Suppressor macrophage treated with lipopolysaccharide for 1 hour (primary cell): ENCODE results near the gene KDM4B.

Experiments used
- DNase-seq, 3 donors: peaks; one replicate each; pipeline ENCODE4 v3.0.0-alpha.2; 2020 to 2022

The KDM4B gene

DNA sequence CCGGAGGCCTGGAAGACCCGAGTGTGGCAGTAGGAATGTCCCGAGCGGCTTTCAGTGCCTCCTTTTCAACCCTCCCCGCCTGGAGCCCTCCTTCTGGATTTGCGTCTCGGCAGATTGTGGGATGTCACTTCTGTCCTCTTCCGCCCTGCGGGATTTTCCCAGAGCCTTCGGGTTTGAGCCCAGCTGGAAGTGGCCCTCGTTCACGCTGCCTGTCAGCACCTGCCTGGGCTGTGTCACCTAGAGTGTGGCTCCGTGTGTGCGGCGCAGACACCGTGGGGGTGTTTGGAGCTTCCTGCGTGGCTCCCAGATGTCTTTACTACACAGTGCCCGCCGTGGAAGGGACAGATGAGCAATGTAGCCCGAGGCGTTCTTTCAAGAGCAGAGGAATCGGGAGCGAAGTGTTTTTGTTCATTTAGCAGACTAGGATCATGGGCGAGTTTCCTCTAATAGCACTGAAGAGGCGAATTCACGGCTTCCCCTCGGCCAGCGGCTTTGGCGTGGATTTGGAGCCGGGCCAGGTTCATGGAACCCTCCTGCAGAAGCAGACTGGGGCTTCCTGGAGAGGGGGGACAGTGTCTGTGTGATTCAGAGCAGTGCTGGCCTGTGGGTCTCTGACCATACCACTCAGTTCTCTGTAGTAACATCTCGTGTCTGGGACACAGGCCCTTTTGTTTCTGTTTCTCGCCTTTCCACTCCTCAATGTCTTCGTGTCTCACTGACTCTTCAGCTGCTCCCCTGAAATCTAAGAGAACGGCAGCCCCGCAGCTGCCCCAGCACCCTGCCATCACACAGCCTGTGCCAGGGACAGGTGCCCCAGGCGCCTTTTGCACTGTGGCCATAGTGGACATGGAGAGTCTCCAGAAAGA lies 68.0 kb downstream of the KDM4B start:
- DNase-seq, result no peak

DNA sequence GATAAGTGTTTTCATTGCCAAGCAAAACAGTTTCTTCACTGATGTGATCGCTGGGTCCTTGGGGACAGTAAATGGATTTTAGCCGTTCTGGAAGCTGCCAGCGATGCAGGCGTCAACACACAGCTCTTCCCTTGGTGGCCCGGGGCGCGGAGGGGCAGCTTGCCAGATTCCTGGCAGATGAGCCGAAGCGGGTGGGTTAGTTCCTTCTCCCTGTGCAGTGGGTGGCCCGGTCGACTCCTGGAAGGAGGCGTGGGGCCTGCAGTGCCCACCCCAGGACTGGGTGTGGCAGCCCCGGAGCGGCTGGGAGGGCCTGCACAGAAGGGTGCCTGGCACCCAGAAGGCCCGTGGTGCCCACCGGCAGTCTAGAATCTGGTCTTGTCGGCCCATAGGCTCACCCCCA lies 69.0 kb downstream of the KDM4B start:
- DNase-seq, result no peak

DNA sequence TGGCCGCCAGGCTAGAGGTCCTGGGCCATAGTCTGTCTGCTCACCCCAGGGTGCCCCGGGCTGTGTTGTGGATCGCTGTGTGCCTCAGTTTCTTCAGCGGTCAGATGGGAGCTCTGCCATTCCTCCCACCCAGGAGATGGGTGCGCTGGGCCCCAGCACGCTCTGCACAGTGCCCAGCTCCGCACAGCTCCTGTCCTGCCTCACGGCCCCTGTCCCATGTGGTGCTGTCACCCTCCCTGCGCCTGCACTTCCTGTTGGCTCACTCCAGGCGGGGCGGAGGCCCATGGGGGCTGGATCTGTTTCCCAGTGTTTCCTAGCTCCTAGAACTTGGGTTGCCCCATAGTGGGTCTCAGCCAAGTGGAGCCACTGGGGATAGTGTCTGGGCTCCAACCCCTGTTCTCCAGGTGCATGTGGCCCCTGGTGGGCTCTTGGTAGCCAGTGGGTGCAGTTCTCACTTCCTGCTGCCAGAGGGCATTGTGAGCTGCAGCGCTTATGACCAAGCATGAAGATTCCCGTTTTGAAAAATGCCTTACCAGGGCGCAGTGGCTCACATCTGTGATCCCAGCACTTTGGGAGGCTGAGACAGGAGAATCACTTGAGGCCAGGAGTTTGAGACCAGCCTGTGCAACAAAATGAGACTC lies 69.8 kb downstream of the KDM4B start:
- peak; percentile 43 to 50 (median 48) for DNase-seq

DNA sequence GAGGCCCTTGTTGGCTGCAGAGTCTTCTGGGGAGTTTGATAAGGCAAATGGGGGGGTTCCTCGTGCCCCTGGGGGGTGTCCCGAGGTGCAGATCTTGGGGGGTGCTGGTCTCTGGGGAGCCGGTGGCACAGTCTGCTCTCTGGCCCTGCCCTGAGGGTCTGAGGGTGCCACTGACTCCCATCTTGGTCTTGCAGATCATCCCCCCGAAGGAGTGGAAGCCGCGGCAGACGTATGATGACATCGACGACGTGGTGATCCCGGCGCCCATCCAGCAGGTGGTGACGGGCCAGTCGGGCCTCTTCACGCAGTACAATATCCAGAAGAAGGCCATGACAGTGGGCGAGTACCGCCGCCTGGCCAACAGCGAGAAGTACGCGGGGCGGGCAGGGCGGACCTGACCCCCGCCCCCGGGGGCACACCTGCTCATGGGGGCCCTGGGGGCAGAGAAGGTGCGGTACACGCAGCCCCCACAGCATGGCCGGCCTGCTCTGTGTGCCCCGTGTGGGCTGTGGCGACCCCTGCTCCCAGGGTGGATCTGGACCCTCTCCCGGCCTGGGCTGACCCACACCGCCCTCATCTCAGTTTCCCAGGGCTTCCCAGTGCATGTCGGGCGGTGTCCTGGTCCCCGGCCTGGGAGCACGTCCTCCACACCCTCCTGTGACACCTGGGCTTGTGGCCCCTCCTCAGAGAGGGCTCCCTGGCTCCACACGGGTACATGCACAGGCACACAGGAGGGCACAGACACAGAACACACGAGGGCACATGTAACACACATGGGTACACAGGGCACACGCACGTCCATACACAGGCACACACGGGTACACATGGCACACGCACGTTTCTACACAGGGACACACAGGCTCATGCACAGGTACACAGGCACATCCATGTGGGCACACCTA lies 71.0 kb downstream of the KDM4B start:
- DNase-seq, result no peak

DNA sequence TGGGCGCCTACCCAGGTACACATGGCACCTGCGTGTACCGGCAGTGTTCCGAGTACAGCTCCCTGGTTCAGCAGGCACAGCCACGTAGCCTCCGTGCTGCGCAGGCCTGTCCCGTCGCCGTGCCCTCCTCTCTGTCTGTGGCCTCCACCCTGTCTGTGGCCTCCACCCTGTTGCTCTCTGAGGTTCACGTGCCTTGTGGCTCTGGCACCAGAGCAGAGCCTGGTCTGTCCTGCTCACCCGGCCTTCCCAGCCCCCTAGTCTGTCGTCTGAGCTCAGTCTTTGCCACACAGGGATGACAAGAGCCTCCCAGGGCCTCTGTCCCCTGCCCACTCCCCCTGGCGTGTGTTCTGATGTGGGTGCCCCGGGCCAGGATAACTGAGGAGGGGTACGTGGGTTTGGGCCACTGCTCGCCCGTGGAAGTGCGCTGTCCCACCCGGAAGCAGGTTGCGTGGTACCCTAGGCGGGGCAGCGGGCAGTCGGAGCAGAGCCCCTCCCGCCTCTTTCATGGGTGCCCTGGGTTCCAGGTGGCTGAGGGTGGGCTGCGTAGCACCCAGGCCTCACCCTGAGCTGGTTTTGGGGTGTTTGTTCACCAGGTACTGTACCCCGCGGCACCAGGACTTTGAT lies 71.7 kb downstream of the KDM4B start:
- no peak for DNase-seq

DNA sequence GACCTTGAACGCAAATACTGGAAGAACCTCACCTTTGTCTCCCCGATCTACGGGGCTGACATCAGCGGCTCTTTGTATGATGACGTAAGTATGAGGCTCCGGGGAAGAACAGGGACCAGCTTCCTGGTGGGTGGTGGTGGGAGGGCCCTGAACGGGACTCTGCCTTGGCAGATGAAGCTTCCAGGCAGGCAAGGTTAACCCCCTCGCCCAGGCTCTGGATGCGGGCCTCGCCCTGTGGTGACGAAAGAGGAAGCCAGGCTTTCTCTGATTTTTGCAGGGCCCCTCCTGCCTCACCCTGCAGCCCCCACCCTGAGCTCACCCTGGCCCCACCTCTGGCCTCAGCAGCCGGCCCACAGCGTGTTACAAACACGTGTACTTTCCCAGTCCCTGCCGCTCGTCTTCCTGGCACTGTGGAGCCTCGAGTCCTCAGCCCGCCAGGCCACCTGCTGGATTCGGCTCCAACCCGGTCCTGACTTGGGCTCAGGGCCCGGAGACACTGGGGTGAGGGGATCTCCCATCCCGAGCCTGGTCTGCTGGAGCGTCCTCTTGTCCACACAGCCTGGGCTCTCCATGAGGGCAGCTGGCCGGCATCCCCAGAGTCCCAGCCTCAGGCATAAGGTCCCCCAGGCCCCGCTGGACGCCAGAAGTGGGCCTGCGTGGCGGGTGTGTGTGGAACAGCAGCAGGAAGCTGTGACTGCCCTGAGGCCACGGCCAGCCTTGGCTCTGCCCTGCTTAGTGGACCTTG lies 72.4 kb downstream of the KDM4B start:
- DNase-seq, result peak; percentile 44 to 69 (median 44)

DNA sequence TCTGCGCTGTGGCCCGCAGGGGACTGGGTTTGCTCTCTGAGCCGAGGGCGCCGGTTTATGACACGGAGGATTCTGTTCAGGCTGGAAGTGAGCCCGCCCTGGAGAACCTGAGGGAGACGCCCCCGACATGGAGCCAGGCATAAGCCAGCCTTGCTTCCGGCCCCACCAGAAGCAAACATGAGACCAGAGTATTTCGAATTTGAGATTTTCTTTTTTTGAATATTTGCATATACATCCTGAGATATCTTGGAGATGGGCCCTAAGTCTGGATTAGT lies 72.9 kb downstream of the KDM4B start:
- DNase-seq, result no peak

DNA sequence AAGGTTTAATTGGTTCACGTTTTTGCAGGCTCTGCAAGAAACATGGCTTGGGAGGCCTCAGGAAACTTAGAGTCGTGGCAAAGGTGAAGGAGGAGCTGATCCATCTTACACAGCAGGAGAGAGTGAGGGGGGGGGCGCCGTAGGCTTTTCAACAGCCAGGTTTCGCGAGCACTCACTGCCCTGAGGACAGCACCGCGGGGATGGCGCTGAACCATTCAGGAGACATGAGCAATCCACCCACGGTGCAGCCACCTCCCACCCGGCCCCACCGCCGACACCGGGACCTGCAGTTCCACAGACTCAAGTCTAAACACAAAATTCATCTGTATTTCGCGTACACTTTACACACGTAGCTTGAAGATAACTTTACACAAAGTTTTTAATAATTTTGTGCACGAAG lies 73.6 kb downstream of the KDM4B start:
- no peak for DNase-seq

DNA sequence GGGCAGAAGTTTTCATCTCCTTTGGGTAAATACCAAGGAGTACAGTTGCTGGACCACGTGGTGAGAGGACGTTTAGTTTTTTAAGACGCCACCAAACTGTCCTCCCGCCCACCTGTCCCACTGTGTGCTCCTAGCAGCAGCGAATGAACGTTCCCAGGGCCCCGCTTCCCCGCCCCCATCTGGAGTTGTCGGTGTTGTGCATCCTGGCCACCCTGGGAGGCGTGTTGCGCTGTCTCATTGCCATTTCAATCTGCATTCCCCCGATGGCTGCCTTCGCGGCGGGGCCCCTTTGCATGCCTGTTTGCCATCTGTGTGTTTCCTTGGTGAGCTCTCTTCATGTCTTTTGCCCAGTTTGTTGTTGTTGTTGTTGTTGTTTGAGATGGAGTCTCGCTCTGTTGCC lies 76.1 kb downstream of the KDM4B start:
- no peak for DNase-seq

DNA sequence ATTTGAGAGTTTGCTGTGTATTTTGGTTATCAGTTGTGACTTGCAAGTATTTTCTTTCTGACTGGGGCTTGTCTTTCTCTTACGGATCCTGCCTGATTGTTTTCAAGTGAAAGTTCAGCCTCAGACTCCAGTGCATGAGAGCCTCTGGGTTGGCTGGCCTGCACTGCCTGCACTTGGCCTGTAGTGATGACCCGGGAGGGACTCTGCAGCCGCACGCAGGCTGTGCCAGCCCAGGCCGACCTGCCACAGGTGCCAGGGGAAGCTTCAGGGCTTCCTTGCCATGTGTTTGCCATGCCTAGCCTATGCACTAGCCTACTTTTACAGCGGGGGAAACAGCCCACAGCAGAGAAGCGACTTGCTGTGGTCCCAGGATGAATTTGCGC lies 77.0 kb downstream of the KDM4B start:
- DNase-seq, result no peak

DNA sequence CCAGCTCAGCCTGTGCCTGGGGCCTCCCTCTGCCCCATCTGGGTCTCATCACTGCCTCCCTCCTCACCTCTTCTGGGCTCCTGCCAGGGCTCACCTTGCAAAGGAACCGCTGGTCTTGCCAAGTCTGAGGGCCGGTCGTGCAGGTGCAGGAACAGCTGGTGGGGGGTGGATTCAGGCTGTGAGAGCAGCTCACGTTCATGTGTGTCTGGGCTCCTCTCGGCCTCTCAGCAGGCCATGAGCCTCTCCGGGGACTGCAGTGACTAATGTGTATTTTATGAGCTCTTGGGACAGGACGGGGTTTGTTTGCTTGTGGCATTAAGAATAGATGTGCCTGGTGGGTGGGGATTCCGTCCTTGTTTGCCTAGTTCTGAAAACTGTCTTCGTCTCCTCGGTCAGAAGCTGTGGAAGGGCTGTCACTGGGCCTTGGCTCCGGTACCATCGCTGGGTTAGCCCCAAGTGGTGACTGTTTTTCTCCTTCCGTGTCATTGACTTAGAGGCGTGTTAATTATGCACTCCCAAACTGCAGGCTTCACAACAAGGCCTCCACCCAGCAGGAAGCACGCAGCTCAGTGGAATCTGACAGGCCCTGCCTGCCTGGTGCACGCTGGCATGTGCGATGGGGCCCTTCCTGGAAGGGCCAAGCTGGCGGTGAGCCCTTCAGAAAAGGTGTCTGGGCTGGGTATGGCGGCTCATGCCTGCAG lies 77.6 kb downstream of the KDM4B start:
- no peak for DNase-seq

DNA sequence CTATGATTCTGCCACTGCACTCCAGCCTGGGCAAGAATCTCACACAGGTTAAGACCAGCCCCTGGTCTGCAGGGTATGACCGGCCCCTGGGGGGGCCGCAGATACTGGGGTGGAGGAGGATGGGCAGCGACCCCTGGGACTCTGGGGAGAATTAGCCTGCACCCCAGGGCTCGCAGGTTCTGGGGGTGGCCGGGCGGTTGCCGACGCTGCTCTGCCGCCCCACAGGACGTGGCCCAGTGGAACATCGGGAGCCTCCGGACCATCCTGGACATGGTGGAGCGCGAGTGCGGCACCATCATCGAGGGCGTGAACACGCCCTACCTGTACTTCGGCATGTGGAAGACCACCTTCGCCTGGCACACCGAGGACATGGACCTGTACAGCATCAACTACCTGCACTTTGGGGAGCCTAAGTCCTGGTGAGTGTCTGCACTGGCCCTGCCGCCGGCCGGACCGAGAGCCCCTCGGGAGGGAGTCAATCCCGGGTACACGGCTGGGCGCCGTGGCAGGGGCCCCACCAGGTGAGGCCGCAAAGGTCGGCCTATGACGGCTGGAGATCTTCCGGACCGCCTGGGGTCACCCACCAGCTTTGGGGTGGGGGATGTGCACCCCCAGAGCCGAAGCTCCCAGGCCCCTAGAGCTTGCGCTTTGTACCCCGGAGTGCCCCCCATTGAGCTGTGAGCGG lies 78.5 kb downstream of the KDM4B start:
- DNase-seq, result no peak

DNA sequence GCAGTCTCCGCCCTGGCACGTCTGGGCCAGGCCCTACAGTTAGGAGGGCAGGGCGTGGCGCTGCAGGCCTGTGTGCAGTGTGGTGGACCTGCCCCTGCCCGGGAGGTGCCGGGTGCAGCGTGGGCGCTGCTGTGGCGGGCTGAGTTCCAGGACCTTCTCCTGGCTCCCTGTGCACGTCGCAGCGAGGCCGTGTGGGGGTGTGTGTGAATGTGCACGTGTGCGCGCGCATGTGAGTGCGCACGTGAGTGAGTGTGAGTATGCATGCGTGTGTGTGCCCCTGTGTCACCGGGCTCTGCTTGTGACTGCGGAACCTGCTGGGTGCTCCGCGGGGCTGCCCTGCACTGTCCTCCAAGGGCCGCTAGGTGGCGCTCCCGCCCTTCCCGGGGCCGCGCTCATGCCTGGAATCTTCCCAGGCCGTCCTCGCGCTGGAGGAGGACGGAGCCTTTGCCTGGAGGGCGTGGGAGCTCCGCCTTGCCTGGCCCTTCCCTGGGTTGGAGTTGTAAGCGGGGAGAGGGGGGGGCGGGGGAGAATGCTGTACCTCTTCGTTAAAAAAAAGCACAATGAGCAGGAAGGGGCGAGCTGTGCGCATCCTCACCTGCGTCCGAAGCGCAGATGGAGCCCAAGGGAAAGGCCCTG lies 79.3 kb downstream of the KDM4B start:
- DNase-seq, result peak; percentile 58 to 79 (median 73)

DNA sequence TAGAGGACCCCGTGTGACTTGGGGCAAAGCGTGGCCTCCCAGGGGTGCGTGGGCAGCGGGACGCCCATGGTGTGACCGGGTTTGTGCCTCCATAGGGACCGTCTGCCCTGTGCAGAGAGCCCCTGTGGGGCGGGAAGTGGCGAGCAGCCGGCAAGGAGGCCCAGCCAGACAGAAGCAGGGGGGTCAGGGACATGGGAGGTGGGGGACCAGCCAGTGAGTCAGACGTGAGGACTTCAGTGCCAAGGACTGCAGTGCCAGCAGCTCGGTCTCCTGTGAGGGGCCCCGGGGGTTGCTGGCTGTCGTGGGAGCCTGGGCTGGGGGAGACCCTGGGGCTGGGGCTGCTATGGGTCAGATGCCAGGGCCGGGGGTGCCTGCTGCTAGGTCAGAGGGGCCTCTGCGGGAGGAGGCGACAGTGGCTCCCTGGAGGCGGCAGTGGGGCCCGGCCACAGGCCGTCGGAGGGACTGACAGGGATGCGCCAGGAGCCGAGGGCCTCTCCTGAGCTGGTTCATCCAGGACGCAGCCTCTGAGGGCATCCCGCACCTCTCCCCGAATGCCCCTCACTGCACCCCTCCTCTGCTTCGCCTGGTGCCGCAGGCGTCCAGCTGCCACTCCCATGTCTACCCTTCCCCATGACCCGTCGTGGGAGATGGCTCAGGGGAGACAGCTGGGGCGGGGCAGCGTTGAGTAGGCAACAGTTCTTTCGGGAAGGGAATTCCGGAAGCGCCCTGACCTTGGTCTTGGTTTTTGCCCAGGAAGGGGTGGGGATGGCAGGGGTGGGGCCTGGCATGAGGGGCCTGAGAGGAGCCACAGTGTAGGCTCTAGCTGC lies 80.0 kb downstream of the KDM4B start:
- DNase-seq, result no peak

DNA sequence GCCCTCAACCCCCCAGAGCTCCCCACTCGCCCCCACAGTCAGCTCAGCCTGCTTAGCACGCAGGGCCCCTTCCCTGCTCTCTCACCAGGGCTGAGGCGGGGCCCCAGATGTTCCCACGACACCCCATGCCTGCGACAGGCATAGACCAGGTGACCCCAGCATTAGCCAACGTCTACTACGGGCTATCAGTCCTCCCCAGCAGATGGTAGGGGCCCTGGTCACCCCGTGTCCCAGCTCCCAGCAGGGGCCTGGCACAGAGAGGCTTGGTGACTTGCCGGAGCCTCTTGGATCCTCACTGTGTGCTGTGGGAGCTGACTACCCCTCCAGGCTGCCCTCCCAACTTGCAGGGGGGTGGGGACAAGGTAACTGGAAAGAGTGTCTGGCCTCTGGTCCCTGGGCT lies 80.6 kb downstream of the KDM4B start:
- DNase-seq, result no peak

DNA sequence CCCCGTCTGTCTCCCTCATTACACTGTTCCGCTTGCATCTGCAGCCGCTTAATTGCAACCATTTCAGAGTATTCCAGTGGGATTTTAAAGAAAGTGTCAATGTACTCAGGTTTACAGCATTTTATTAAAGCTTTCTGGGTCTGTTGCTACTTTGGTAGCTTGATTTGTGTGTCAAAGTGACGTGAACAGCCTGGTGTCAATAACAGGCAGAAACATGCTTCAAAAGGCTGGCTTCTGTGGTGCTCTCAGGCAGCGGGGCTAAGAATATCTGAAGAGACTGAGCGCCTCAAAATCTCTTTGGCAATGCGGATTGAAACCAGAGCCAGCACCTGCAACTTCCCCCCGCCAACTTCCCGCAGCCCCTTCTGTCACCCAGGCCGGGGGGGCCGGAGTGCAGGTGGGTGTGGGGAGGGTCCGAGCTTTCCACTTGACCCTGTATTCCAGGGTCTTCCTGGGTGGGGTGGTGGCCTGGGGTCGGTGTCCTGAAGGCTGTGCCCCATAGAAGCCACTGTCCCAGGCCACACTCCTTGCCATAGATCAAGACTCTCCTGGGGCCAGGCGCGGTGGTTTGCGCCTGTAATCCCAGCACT lies 81.2 kb downstream of the KDM4B start:
- DNase-seq, result no peak

DNA sequence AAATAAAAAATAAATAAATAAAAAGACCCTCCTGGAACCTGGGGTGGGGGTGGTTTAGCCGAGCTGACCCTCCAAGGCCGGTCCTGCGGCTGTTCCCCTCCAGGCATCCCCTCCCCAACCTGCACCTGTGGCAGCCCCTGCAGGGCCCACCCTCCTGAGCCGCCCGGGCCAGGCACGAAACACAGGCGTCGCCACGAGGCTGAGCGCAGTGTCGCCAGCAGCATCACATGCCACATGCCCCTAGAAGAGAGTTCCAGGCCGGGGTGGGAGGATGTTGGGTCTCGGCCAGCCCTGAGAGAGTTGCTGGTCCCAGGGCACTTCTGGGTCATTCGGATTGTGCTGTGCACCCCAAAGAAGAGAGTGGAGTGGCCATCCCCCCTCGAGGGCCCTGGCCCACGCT lies 82.0 kb downstream of the KDM4B start:
- no peak for DNase-seq

DNA sequence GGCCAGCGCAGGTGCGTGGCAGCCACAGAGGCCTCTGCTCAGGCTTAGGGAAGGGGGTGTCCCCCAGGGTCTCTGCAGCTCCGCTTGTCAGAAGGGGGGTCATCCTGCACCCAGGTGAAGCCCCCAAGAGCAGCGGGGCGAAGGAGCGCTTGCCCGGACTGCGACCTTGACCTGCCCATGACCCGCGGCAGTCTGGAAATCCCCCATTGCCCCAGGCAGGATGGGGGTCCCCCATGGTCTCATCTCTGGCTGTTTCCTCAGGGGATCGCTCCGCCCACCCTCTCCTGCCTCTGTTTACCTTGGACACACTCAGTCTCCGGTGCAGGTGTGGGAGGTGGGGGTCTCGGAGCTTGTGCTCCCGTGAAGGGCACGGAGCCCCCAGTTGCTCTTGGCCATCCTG lies 82.7 kb downstream of the KDM4B start:
- no peak for DNase-seq

DNA sequence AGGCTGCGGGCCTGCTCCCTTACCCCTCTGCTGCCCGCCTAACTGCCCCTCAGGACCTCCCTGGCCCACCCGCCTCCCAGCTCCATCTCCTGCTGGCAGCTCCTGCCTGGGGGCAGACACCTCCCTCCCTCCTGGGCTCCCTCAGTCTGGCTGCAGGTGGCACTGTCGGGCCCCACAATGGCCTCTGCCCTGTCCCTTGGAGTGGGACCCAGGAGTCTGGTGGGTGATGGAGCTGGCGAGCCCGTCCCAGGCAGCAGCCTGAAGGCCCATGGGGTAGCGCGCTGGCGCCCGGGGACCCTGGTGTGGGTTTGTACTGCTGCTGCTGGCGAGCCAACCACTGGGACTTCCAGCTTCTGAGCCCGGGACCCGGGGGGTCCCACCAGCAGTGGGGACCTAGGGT lies 83.6 kb downstream of the KDM4B start:
- no peak for DNase-seq
